ENCODE results near the gene CLCN7. TPM values are rescaled to one million over a fixed set of nuclear protein-coding genes. Genes with fewer than 3 reads are reported as not detected.

CLCN7 gene
- total and polyA plus RNA-seq, 2 of the 13 experiments (the other 11 are each of a cell fraction or from before 2014, with no cell fraction given): 24.6 to 25.1 TPM

DNA sequence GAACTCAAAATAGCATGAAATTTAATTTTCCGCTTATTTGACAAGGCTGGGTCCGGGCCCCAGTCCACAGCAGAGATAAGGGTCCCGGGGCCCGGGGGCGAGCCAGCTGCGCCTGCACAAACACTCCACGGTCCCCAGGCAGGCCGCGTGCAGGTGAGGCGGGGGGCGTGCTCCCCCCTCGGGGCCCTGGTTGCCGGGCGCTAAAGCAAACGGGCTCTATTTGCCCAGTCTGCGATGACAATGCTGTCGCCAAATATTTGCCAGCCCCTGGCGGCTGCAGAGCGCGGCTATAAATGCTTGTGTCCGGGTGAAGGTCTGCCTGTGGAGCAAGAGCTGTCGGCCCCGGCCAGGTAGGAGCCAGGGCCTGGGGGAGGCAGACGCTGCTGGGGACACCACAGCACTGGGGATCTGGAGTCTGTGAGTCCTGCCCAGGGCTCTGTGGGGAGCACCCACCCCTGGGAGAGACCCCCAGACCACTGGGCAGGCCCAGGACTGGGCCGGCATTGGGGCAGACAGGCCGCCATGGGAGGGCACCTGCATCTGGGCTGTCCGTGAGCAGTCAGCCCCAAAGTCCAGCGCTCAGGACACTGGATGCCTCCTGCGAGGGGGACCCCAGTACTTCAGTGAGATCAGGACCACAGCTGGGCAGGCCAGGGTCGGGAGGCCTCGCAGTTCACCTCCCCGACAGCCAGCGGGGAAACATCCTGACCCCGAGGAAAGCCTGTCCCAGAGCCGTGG is 43.9 kb downstream of the CLCN7 start, which contains the start of gene PERCC1 (continued):
- no peak for TF ChIP-seq NRL (CRISPR knock-in tag; IDR thresholded peaks at IDR 0.05; ENCODE audit: borderline replicate concordance)
- TF ChIP-seq, protein P1, sequence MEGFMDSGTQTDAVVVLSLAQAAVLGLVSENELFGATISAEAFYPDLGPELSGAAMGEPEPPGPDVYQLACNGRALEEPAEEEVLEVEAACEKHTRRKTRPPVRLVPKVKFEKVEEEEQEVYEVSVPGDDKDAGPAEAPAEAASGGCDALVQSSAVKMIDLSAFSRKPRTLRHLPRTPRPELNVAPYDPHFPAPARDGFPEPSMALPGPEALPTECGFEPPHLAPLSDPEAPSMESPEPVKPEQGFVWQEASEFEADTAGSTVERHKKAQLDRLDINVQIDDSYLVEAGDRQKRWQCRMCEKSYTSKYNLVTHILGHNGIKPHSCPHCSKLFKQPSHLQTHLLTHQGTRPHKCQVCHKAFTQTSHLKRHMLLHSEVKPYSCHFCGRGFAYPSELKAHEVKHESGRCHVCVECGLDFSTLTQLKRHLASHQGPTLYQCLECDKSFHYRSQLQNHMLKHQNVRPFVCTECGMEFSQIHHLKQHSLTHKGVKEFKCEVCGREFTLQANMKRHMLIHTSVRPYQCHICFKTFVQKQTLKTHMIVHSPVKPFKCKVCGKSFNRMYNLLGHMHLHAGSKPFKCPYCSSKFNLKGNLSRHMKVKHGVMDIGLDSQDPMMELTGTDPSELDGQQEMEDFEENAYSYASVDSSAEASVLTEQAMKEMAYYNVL (CRISPR knock-in tag; IDR thresholded peaks at IDR 0.05; ENCODE audit: borderline replicate concordance): peak; percentile 17; the same call in 1 of the 2 replicates
- no peak for TF ChIP-seq RFXANK (CRISPR knock-in tag; IDR thresholded peaks at IDR 0.05)
- peak; percentile 61; the same call in 1 of the 2 replicates for TF ChIP-seq TBX3 (IDR thresholded peaks at IDR 0.05; ENCODE audit: borderline replicate concordance)
- TF ChIP-seq, protein P2, sequence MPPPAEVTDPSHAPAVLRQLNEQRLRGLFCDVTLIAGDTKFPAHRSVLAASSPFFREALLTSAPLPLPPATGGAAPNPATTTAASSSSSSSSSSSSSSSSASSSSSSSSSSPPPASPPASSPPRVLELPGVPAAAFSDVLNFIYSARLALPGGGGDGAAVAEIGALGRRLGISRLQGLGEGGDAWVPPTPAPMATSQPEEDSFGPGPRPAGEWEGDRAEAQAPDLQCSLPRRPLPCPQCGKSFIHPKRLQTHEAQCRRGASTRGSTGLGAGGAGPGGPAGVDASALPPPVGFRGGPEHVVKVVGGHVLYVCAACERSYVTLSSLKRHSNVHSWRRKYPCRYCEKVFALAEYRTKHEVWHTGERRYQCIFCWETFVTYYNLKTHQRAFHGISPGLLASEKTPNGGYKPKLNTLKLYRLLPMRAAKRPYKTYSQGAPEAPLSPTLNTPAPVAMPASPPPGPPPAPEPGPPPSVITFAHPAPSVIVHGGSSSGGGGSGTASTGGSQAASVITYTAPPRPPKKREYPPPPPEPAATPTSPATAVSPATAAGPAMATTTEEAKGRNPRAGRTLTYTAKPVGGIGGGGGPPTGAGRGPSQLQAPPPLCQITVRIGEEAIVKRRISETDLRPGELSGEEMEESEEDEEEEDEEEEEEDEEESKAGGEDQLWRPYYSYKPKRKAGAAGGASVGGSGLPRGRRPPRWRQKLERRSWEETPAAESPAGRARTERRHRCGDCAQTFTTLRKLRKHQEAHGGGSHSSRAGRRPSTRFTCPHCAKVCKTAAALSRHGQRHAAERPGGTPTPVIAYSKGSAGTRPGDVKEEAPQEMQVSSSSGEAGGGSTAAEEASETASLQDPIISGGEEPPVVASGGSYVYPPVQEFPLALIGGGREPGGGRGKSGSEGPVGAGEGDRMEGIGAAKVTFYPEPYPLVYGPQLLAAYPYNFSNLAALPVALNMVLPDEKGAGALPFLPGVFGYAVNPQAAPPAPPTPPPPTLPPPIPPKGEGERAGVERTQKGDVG (CRISPR knock-in tag; IDR thresholded peaks at IDR 0.05; ENCODE audit: borderline replicate concordance): peak; percentile 58; the same call in 1 of the 2 replicates
- TF ChIP-seq SP2 (CRISPR knock-in tag; IDR thresholded peaks at IDR 0.05): no peak
- TF ChIP-seq IRF2 (CRISPR knock-in tag; IDR thresholded peaks at IDR 0.05): peak; percentile 31; the same call in 1 of the 2 replicates
- TF ChIP-seq ZNF251 (CRISPR knock-in tag; IDR thresholded peaks at IDR 0.05): no peak
- peak; percentile 81 for TF ChIP-seq HDAC1 (CRISPR knock-in tag; IDR thresholded peaks at IDR 0.05)
- no peak for TF ChIP-seq ESRRA (CRISPR knock-in tag; IDR thresholded peaks at IDR 0.05; ENCODE audit: low read depth)
- peak; percentile 68; the same call in 1 of the 2 replicates for TF ChIP-seq ISL2 (CRISPR knock-in tag; IDR thresholded peaks at IDR 0.05)
- no peak for TF ChIP-seq JARID2 (CRISPR knock-in tag; IDR thresholded peaks at IDR 0.05; ENCODE audit: insufficient replicate concordance)
- no peak for TF ChIP-seq RBFOX2 (IDR thresholded peaks at IDR 0.05; ENCODE audit: low read depth, low read length)
- TF ChIP-seq, protein P3, sequence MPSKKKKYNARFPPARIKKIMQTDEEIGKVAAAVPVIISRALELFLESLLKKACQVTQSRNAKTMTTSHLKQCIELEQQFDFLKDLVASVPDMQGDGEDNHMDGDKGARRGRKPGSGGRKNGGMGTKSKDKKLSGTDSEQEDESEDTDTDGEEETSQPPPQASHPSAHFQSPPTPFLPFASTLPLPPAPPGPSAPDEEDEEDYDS (CRISPR knock-in tag; IDR thresholded peaks at IDR 0.05): peak; percentile 62; the same call in 1 of the 2 replicates
- TF ChIP-seq, protein P4, sequence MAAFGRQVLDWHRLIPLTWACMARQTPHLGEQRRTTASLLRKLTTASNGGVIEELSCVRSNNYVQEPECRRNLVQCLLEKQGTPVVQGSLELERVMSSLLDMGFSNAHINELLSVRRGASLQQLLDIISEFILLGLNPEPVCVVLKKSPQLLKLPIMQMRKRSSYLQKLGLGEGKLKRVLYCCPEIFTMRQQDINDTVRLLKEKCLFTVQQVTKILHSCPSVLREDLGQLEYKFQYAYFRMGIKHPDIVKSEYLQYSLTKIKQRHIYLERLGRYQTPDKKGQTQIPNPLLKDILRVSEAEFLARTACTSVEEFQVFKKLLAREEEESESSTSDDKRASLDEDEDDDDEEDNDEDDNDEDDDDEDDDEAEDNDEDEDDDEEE (CRISPR knock-in tag; IDR thresholded peaks at IDR 0.05): 0 out of 2 replicates have a peak, but pooled peaks have one; percentile 41
- TF ChIP-seq, protein P5, sequence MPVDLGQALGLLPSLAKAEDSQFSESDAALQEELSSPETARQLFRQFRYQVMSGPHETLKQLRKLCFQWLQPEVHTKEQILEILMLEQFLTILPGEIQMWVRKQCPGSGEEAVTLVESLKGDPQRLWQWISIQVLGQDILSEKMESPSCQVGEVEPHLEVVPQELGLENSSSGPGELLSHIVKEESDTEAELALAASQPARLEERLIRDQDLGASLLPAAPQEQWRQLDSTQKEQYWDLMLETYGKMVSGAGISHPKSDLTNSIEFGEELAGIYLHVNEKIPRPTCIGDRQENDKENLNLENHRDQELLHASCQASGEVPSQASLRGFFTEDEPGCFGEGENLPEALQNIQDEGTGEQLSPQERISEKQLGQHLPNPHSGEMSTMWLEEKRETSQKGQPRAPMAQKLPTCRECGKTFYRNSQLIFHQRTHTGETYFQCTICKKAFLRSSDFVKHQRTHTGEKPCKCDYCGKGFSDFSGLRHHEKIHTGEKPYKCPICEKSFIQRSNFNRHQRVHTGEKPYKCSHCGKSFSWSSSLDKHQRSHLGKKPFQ (CRISPR knock-in tag; IDR thresholded peaks at IDR 0.05; ENCODE audit: insufficient replicate concordance): no peak
- peak; percentile 65; the same call in 1 of the 2 replicates for TF ChIP-seq KDM3A (CRISPR knock-in tag; IDR thresholded peaks at IDR 0.05; ENCODE audit: low read depth)
- no peak for TF ChIP-seq ZNF317 (CRISPR knock-in tag; IDR thresholded peaks at IDR 0.05)
- TF ChIP-seq PTBP1 (IDR thresholded peaks at IDR 0.05; ENCODE audit: low read depth, low read length, poor library complexity, severe bottlenecking): peak; percentile 69
